Left renal cortex interstitium (tissue), 4 donors: ENCODE measurements around the gene ADAM15. TPM values are rescaled to one million over a fixed set of nuclear protein-coding genes. Genes with fewer than 3 reads are reported as not detected.

Source experiments
- DNase-seq, 4 donors: peaks; one replicate each; pipeline ENCODE4 v3.0.0-alpha.2; 2013; ENCODE audit warnings: low read depth in 4 of 4, low spot score in 2 of 4, missing footprints in 1 of 4
- polyA plus RNA-seq, 4 donors: library from polyadenylated mRNA; unstranded; fragments of 120-200 nt; gene quantifications; one replicate each; pipeline ENCODE4 v1.2.1, GENCODE V29; 2013; ENCODE audit not compliant: insufficient read length in 4 of 4

Gene ADAM15
- polyA plus RNA-seq, 4 donors, result 36.7 to 55.8 (median 55.4) TPM

- DNase-seq, result no peak
These were observed 39.0 kb upstream of the ADAM15 start for GRCh38 chr1:155012026-155012546.

- no peak for DNase-seq
These were observed 38.1 kb upstream of the ADAM15 start for GRCh38 chr1:155012776-155013602.

- no peak for DNase-seq
These were observed 37.5 kb upstream of the ADAM15 start for GRCh38 chr1:155013632-155014031.

GRCh38 chr1:155014709-155015508, 36.2 kb upstream of the ADAM15 start:
- DNase-seq, result no peak

- no peak for DNase-seq
These were observed 35.4 kb upstream of the ADAM15 start for GRCh38 chr1:155015527-155016230.

- no peak for DNase-seq
These were observed 34.8 kb upstream of the ADAM15 start for GRCh38 chr1:155016231-155016831.

- DNase-seq, result peak in 3 of 4 donors; percentile 64 to 78 (median 71)
These were observed 33.8 kb upstream of the ADAM15 start for GRCh38 chr1:155017041-155017945.

GRCh38 chr1:155017946-155018316, 33.2 kb upstream of the ADAM15 start:
- DNase-seq, result no peak

GRCh38 chr1:155018617-155019348, 32.3 kb upstream of the ADAM15 start:
- DNase-seq, result no peak

- no peak for DNase-seq
These were observed 31.5 kb upstream of the ADAM15 start for GRCh38 chr1:155019377-155020245.

- no peak for DNase-seq
These were observed 28.8 kb upstream of the ADAM15 start for GRCh38 chr1:155022136-155022926.

GRCh38 chr1:155022927-155023236, 28.2 kb upstream of the ADAM15 start:
- no peak for DNase-seq

GRCh38 chr1:155023627-155024026, 27.5 kb upstream of the ADAM15 start:
- no peak for DNase-seq

- no peak for DNase-seq
These were observed 26.8 kb upstream of the ADAM15 start for GRCh38 chr1:155024315-155024714.

GRCh38 chr1:155026154-155026553, 25.0 kb upstream of the ADAM15 start:
- no peak for DNase-seq

- DNase-seq, result no peak
These were observed 24.5 kb upstream of the ADAM15 start for GRCh38 chr1:155026588-155026987.

GRCh38 chr1:155029513-155030242, 21.4 kb upstream of the ADAM15 start:
- DNase-seq, result no peak
